GM12801 (cell line): ENCODE data around the gene OR1K1.

Experiments
- CTCF ChIP-seq: IDR thresholded peaks from one replicate; pipeline ENCODE4 v1.5.1; 2011; ENCODE audit warnings: control low read depth; ENCODE audit not compliant: insufficient read length; ENCODE audit errors: extremely low read depth

OR1K1 gene

GRCh38 chr9:122806661-122807060 lies 6.7 kb downstream of the OR1K1 start:
- no peak for TF ChIP-seq CTCF

DNA sequence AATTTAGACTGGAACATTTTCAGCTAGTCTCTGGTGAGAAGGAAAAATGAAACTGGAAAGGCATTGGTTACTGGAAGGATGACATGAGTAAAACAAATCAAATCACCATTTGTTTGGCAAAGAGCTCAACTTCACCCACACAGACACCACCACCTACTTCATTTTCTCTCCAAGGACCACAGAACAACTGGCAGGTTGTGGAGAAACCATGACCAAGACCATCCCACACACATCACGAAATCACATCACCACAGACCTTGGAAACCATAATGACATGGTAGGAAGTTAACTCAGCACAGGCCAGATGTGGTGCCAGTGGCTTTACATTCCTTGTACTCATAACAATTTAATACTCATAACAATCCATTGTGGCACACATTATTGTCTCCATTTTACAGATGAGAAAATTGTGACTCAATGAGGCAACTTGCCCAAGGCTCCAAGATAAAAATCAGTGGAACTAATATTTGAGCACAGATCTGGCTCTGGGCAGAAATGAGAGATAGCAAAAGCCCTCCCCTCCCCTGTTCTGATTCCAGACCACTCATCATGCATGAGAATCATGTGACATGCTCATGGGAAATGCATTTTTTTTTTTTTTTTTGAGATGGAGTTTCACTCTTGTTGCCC lies 7.5 kb downstream of the OR1K1 start:
- TF ChIP-seq CTCF: no peak

- TF ChIP-seq CTCF: no peak
Measured at GRCh38 chr9:122808141-122808540, 8.2 kb downstream of the OR1K1 start.

GRCh38 chr9:122810306-122810946 lies 10.5 kb downstream of the OR1K1 start:
- no peak for TF ChIP-seq CTCF

DNA sequence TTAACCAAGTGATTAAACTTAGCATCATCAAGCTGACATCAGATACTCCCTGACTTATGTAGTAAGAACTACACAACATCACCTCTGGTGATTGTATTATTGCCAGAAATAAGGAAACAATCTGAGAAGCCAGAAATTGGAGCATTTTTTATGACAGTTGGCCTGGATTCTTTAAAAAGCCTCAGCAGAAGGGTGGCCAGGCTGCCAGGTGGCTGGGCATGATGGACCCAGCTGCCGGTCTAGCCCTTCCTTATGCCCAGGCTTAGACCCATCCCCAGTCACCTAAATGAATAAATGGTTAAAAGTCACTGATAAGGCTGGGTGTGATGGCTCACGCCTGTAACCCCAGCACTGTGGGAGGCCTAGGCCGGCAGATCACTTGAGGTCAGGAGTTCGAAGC lies 12.8 kb downstream of the OR1K1 start:
- TF ChIP-seq CTCF: no peak

- TF ChIP-seq CTCF: no peak
Measured at GRCh38 chr9:122814545-122814944, 14.6 kb downstream of the OR1K1 start.

DNA sequence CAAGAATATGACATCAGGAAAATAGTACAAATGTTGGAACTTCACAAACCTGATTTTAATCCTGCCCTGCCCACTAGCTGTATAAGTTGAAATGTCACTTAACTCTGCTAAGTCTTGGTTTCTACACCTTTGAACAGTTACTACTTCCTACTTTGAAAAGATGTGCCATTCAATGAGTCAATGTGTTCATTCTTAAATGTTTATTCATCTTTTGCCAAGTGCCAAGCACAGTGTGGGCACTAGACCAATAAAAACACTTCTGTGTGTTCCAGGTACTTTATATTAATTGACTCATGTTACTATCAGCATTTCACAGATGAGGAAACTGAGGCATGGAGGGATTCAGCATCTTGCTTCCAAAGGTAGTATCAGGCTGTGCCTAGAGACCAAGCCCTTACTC lies 15.6 kb downstream of the OR1K1 start:
- TF ChIP-seq CTCF: no peak
